HG03378 (cell line): ENCODE results near the gene MAP7.

ENCODE experiments used
- ATAC-seq: cut with Tn5 transposase; IDR thresholded peaks from one replicate; pipeline ENCODE4 v1.9.1; 2021; ENCODE audit warnings: mild to moderate bottlenecking, moderate library complexity; ENCODE audit not compliant: unreplicated experiment

Gene MAP7

GRCh38 chr6:136566007-136566487 lies 15.8 kb upstream of the MAP7 start:
- no peak for ATAC-seq

DNA sequence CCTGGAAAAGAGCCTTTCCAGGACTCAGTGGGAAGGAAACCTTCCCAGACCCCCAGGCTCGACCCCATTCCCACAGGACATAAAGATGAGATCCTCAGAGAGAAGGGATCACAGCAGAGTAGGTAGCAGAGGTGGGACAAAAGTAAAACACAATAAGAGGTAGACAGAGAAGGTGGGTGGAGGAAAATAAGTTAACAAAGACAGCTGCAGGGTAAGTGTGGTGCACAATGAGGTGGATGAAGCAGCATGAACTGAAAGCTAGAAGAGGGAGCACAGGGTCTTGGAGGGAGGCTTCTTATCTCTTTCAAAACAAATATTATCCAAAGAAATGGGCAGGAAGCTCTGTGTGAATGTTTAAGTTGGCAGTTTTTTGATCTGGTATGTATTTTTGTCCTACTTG lies 14.0 kb upstream of the MAP7 start:
- no peak for ATAC-seq

GRCh38 chr6:136563386-136564152 lies 13.3 kb upstream of the MAP7 start:
- no peak for ATAC-seq

DNA sequence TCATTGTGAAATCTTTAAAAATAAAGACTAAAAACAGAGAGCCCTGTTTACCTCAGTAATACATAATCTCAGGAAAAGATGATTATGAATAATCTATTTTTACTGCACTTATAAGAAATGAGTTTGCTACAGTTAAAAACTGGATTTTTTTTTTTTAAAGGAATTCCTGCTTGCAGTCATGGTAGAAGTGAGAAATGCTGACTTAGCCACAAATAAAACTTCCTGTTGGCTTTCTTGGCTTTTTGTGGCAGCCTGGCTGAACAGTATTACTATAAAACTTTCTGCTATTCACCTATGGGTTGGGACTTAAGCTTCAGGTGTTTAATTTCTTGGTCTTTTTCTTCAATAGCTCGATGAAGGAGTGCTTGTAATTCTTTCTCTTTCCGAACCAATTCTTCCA lies 12.0 kb upstream of the MAP7 start:
- ATAC-seq: no peak

GRCh38 chr6:136553166-136553787 lies 3.1 kb upstream of the MAP7 start:
- ATAC-seq: no peak

DNA sequence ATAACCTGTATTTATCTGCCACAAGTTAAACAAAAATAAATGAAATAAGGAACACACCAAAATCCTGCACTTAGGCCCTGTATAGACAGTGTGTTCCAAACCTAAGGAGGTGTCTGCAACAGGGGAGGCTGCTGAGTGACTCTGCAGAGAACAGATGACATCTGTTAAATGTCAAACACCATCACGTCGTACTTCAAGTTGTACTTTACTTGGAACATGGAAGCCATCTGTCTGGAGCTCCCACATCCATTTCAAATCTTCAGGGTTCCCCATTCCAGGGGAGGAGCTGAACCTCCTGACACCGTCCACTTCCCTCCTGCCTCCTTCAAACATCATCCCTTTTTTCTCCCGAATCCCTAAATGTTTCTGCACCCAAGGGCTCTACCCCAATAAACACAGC lies 1.8 kb upstream of the MAP7 start:
- no peak for ATAC-seq

DNA sequence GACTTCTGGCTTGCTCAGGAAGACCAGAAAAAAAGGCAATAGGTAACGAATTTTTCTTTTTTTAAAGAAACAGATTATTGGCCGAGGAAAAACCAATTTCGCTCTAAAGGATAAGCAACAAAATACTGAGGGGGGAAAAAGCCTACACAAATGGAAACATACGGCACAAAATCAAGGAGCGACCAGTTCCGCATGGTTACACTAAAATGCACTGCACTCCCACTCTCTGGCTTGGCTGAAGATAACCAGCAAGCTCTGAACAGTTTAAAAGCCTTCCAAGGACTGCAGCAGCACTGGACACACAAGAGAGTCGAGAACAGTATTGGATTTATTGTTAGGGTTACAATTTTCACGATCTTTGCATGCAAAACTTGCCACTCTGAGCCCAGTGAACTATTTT lies 881 bp upstream of the MAP7 start:
- ATAC-seq: no peak

DNA sequence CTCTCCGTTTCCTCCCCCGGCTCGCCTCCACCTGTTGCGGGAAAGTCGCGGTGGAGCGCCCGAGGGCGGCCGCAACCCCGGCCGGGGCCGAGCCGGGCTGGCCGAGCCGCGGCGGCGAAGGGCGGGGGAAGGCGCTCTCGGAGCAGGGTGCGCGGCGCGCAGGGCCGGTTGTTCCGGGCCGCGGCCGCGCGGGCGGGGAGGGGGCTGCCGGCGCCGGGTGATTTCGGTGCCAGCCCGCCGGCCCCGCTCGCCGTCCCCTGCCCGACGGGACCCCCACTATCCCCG lies 235 bp downstream of the MAP7 start:
- peak; percentile 46 for ATAC-seq

DNA sequence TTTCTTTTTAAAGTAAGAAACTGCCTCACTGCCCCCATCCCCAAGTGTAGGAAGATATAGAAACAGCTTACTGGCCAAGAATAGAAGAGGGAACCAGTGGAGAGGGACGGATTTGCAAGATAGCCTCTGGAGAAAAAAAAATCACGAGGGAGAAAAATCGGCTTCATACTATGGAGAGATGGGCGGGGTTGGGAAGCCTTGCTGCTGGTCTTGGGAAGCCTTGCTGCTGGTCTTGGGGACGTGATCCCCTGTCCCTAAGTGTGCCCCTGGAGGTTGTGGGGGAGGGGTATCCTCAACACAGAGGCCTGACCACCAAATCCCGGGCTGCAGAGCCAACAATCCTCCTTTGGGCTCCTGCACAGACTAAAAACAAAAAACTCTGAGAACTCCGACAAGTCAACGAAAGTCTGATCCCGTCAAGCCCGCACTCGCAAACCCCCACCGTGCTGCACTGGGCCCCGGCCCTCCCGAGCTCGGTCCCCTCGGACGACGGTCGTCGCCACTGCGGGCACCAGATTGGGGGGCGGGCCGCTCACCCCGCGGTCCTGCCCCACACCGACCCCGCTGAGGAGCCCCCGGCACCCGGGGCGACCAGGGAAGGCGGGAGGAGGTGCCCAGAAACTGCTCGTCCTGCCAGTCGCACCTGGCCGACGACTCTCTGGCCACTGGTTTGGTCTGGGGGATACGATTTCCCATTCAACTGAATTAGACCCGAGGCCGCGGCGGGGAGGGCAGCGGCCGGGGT lies 750 bp downstream of the MAP7 start:
- peak; percentile 6 for ATAC-seq

- ATAC-seq: no peak
Measured at GRCh38 chr6:136548582-136549299, 1.5 kb downstream of the MAP7 start.

DNA sequence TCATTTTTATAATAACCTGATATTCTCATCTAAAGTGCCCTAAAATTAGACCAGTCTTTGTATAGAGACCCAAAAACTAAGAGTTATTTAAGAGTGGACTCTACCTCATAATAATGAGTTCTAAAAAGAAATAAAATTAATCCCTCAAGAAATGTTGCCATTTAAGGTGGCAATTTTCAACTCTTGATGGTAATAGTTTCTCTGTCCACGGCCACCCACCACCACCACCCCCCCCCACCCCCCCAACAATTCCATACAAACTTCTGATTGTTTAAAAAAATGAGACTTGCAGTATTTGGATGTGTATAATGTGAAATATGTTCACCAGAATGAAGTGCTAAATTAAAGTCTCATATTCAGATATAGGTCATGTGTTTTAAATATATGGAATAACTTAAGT lies 2.4 kb downstream of the MAP7 start:
- ATAC-seq: no peak

- no peak for ATAC-seq
Measured at GRCh38 chr6:136547336-136547735, 2.9 kb downstream of the MAP7 start.

DNA sequence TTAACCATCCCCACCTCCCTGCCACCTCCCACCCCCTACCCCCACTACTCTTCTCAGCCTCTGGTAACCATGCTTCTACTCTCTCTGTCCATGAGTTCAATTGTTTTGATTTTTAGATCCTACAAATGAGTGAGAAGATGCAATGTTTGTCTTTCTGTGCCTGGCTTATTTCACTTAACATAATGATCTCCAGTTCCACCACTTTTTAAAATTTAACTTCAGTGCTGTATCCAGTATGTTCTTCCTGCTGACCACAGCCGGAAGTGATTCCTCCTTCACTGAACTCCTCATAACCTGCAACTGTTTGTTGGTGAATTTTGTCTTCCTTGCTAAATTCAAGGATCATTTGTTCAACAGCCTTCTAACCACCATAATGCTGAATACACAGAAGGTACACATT lies 3.9 kb downstream of the MAP7 start:
- no peak for ATAC-seq

- no peak for ATAC-seq
Measured at GRCh38 chr6:136544326-136544725, 5.9 kb downstream of the MAP7 start.

- no peak for ATAC-seq
Measured at GRCh38 chr6:136541395-136541794, 8.8 kb downstream of the MAP7 start.

GRCh38 chr6:136539967-136540652 lies 10.1 kb downstream of the MAP7 start:
- ATAC-seq: no peak

DNA sequence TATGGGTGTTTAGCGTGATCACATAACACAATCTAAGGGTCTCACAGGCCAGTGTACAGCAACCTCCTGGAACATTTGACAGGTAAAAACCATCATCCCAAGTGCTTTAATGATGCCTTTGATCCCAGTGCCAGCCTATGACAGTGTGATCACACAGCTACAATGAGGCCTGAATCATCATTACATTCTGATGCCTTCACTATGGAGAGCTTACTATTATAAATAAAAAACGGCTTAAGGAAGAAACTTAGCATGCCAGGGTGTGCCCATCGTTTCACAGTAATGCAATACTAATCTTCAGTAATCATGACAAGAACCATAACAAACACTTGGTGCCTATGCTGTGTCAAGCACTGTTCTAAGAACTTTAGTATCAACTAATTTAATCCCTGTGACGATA lies 11.4 kb downstream of the MAP7 start:
- no peak for ATAC-seq

GRCh38 chr6:136535880-136536650 lies 14.2 kb downstream of the MAP7 start:
- no peak for ATAC-seq

GRCh38 chr6:136535017-136535765 lies 15.0 kb downstream of the MAP7 start:
- no peak for ATAC-seq
